Activated CD8-positive, alpha-beta T cell treated with anti-CD3 and anti-CD28 coated beads for 36 hours (primary cell): ENCODE data around the gene AUTS2. TPM values are rescaled to one million over a fixed set of nuclear protein-coding genes. Genes with fewer than 3 reads are reported as not detected.

ENCODE experiments used
- ATAC-seq: fragments of 200-7000 bp; cut with Tn5 transposase; one replicate; pipeline ENCODE4 v1.10.0; 2021; ENCODE audit warnings: mild to moderate bottlenecking, moderate library complexity
- CTCF ChIA-PET: fragments of 350-600 bp; sonication (Branson Sonifier 250); formaldehyde crosslinking; loops from one replicate; lab custom pipeline; 2021; ENCODE audit warnings: antibody characterized with exemption; lab: Charles Lee
- POLR2A ChIA-PET: fragments of 350-600 bp; sonication (Branson Sonifier 250); formaldehyde crosslinking; loops from one replicate; lab custom pipeline; 2021; ENCODE audit warnings: antibody characterized with exemption; lab: Charles Lee
- DNase-seq: peaks from one replicate; pipeline ENCODE4 v3.0.0-alpha.2; 2020
- H3K27ac Mint-ChIP-seq: one replicate; pipeline ENCODE4 v1.8.0; 2021; ENCODE audit warnings: mild to moderate bottlenecking, mixed read lengths
- H3K27me3 Mint-ChIP-seq: one replicate; pipeline ENCODE4 v1.8.0; 2021; ENCODE audit warnings: mixed read lengths
- H3K36me3 Mint-ChIP-seq: one replicate; pipeline ENCODE4 v1.8.0; 2021; ENCODE audit warnings: low read depth, mixed read lengths
- H3K4me1 Mint-ChIP-seq: one replicate; pipeline ENCODE4 v1.8.0; 2021; ENCODE audit warnings: low read depth, mixed read lengths
- H3K4me3 Mint-ChIP-seq: one replicate; pipeline ENCODE4 v1.8.0; 2021; ENCODE audit warnings: mild to moderate bottlenecking, moderate library complexity, mixed read lengths
- H3K9me3 Mint-ChIP-seq: one replicate; pipeline ENCODE4 v1.8.0; 2021; ENCODE audit warnings: mixed read lengths
- CTCF ChIP-seq: fragments of 200-600 bp; IDR thresholded peaks from one replicate; pipeline ENCODE4 v1.8.0; 2022; ENCODE audit warnings: antibody characterized with exemption, mild to moderate bottlenecking
- intact Hi-C: fragments of 100-400 bp; cut with micrococcal nuclease; formaldehyde crosslinking; loops from one replicate; pipeline ENCODE4 v1.10.0; 2022
- total RNA-seq, 2 experiments: library from RNA; stranded (reverse); gene quantifications; one replicate each; pipeline ENCODE4 v1.2.3, GENCODE V29; 2021

AUTS2 gene
- total RNA-seq, 2 experiments from 2014 or later, result 3.1 to 3.3 TPM

GRCh38 chr7:70466725-70467364 lies 868.6 kb downstream of the AUTS2 start:
- ChIA-PET CTCF (no interaction called here), POLR2A (no interaction called here)
- H3K4me1 Mint-ChIP-seq, result no peaks in the 10 kb centered on the region
- H3K36me3 Mint-ChIP-seq, result no peaks in the 10 kb centered on the region
- no peak overlapping the region for H3K4me3 Mint-ChIP-seq
- no peaks in the 10 kb centered on the region for H3K27me3 Mint-ChIP-seq
- DNase-seq, result no peak
- no peaks in the 10 kb centered on the region for H3K9me3 Mint-ChIP-seq
- no peak overlapping the region for H3K27ac Mint-ChIP-seq
- no peak for ATAC-seq
- no peak for TF ChIP-seq CTCF
- intact Hi-C loops, result no loop called here

DNA sequence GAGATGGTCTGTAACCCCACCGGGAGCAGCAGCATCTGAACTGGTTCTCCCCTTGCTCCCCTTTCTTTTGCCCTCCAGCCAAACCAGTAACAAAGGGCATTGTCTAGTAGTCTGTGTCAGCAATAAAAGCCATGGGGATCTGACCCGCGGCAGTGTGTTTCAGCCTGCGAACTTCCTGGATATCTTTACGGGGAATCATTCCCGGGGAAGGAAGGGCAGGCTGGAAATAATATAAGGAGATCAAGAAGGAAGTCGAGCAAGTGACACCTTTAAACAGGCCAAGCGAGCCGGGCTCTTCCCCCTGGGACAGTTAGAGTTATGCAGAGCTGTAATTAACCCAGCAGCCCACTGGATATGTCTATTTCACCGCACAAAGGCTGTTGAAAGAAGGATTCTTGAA lies 872.5 kb downstream of the AUTS2 start:
- POLR2A ChIA-PET, result no interaction called here
- no peaks in the 10 kb centered on the region for H3K4me1 Mint-ChIP-seq
- no peak overlapping the region for H3K27ac Mint-ChIP-seq
- H3K27me3 Mint-ChIP-seq, result no peaks in the 10 kb centered on the region
- DNase-seq (no peak), ATAC-seq (no peak)
- intact Hi-C loops, result no loop called here
- no peaks in the 10 kb centered on the region for H3K9me3 Mint-ChIP-seq
- CTCF ChIA-PET, result interaction anchor here (0.6 kb wide), 1 partner anchor 80 kb away, joined by 3 read pairs; no protein-coding TSS in a partner anchor
- no peaks in the 10 kb centered on the region for H3K36me3 Mint-ChIP-seq
- no peak overlapping the region for H3K4me3 Mint-ChIP-seq
- TF ChIP-seq CTCF, result no peak

GRCh38 chr7:70472601-70473237 lies 874.4 kb downstream of the AUTS2 start:
- no peak overlapping the region for H3K27ac Mint-ChIP-seq
- H3K27me3 Mint-ChIP-seq, result no peaks in the 10 kb centered on the region
- ChIA-PET CTCF (no interaction called here), POLR2A (no interaction called here)
- H3K4me1 Mint-ChIP-seq, result no peaks in the 10 kb centered on the region
- ATAC-seq (no peak), DNase-seq (no peak)
- no peak for TF ChIP-seq CTCF
- no peaks in the 10 kb centered on the region for H3K9me3 Mint-ChIP-seq
- intact Hi-C loops, result no loop called here
- H3K4me3 Mint-ChIP-seq, result no peak overlapping the region
- H3K36me3 Mint-ChIP-seq, result no peaks in the 10 kb centered on the region

DNA sequence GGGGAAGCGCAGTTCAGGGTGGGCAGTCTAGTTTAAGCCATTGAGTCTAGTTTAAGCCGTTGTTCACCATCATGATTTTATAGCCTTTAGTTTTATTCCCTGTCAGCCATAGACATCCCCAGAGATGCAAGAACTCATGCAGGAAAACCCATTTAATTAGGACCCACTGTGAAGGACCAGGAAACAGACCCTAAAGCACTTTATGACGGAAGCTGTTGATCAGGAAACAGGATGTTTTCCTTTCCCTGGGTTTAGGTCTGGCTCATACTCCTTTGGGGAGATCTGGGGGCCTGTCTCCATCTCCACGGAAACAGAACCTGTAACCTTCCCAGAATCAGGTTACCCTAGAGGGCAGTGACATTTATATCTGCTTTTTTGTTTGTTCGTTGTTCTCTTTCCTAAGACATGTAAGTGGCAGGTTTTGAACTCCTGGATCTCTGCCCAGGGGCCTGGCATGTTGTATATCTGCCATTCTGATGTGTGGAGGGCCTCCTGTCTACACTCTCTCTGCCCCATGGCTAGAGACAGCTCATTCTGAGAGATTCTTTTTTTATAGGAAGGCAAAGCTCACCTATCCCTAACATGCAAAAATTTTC lies 876.5 kb downstream of the AUTS2 start:
- no peak overlapping the region for H3K4me3 Mint-ChIP-seq
- H3K27me3 Mint-ChIP-seq, result no peaks in the 10 kb centered on the region

More for the DNA sequence above, 876.5 kb downstream of the AUTS2 start:
- ATAC-seq, result no peak
- no peak for TF ChIP-seq CTCF
- Mint-ChIP-seq H3K36me3 (no peaks in the 10 kb centered on the region), H3K27ac (no peak overlapping the region), H3K4me1 (no peaks in the 10 kb centered on the region), H3K9me3 (no peaks in the 10 kb centered on the region)
- ChIA-PET POLR2A (no interaction called here), CTCF (interaction anchor here (0.6 kb wide), 1 partner anchor 374 kb away, joined by 3 read pairs; no protein-coding TSS in a partner anchor)
- no peak for DNase-seq
- intact Hi-C loops, result no loop called here
